Activated T-helper 9 cell treated with anti-CD3 and anti-CD28 coated beads, Interleukin-2, amount 50 U/mL, for 16 hours (primary cell): ENCODE data around the gene MAD1L1.

Experiments
- DNase-seq: peaks from one replicate; pipeline ENCODE4 v3.0.0-alpha.2; 2020; ENCODE audit warnings: low read depth

The MAD1L1 gene

GRCh38 chr7:1953199-1954190 is 279.2 kb downstream of the MAD1L1 start:
- no peak for DNase-seq

GRCh38 chr7:1952781-1953180 is 280.0 kb downstream of the MAD1L1 start:
- DNase-seq = no peak

DNA sequence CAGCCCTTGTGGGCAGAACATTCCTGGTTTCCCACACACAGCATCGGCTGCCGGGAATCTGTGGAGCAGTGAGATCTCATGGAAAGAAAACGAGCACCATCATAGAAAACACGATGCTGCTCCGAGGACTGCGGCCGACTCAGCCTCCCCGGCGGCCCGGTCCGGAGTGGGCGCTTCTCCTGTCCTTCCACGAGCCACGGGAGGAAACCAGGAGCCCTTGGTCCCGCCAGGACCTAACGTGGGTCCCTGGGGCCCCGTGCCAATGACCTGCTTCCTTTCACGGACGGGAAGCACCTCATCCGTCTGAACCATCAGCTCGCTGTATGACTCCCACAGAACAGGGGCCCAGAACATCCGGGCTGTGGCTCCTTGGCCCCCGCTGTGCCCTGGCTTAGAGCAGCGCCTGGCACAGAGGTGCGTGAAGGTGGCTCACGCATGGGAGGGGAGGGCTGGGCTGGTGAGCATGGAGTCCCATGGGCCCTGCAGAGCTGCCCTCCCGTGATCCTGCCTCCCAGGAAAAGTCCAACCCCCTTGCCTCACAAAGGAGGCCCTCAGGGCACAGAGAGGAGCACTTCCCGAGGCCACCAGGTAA is 280.5 kb downstream of the MAD1L1 start:
- no peak for DNase-seq

DNA sequence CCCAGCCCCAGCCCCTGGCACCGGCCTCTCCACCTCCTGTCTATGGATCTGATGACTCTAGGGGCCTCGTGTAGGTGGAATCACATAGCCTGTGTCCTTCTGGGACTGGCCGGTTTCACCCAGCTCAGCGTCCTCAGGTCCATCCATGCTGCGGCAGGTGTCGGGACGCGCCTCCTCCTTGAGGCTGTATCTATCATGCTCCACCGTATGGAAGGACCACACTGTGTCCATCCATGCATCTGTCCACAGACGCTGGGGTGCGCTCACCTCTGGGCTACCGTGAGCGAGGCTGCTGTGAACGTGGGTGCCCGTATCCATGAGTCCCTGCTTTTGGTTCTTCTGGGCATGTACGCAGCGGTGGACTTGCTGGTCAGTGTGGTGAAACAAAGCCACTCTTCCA is 281.1 kb downstream of the MAD1L1 start:
- no peak for DNase-seq

GRCh38 chr7:1951159-1951536 is 281.6 kb downstream of the MAD1L1 start:
- DNase-seq = no peak

- DNase-seq = no peak
These were observed 282.1 kb downstream of the MAD1L1 start for GRCh38 chr7:1950452-1951158.

- no peak for DNase-seq
These were observed 282.7 kb downstream of the MAD1L1 start for GRCh38 chr7:1950066-1950451.

- DNase-seq = no peak
These were observed 283.1 kb downstream of the MAD1L1 start for GRCh38 chr7:1949681-1950055.

- no peak for DNase-seq
These were observed 283.7 kb downstream of the MAD1L1 start for GRCh38 chr7:1948887-1949680.

DNA sequence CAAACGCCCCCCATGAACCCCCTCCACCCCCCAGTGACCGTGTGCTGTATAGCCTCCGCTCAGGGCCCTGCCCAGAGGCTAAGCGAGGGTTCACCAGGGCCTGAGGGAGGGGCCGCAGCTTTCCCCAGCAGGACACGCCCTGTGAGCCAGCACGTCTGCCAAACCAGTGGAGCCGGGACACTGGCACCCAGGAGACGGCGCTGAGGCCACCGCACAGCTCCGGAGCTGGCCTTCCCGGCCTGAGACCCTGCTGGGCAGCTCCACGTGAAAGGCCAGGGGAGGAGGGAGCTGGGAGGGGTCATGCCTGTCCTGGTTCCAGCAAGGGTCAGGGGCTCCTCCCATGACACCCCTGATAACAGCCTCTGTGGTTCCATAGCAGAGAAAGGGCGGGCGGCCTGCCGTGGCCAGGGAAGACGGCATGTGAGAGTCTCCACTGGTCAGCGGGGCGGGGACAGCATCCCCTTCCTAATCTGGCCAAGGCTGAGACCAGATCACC is 284.4 kb downstream of the MAD1L1 start:
- no peak for DNase-seq

DNA sequence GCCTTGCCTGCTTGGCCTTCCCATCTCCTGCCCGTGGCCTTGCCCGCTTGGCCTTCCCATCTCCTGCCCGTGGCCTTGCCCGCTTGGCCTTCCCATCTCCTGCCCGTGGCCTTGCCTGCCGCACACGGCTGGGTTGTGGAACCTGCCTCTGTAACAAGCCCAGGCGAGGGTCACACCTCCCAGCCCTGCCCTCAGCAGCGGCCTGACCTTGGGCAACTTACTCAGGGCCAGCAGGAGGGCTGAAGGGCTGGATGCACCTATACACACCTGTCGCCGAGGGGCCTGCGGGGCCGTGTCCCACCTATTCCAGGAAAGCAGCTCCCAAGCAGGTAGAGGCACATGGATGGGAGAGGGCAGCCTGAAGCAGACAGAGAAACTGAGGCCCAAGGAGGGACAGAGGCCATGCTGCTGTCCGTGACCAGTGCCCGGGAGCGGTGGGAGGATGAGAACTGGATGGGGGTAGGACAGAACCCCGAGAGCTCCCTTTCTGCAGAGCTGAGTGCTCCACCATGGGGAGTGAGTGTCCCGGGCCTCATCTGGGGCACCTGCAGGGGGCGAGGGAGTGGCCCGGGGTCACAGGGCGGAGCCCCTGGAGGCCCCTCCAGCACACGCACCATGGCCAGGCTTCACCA is 285.0 kb downstream of the MAD1L1 start:
- no peak for DNase-seq

DNA sequence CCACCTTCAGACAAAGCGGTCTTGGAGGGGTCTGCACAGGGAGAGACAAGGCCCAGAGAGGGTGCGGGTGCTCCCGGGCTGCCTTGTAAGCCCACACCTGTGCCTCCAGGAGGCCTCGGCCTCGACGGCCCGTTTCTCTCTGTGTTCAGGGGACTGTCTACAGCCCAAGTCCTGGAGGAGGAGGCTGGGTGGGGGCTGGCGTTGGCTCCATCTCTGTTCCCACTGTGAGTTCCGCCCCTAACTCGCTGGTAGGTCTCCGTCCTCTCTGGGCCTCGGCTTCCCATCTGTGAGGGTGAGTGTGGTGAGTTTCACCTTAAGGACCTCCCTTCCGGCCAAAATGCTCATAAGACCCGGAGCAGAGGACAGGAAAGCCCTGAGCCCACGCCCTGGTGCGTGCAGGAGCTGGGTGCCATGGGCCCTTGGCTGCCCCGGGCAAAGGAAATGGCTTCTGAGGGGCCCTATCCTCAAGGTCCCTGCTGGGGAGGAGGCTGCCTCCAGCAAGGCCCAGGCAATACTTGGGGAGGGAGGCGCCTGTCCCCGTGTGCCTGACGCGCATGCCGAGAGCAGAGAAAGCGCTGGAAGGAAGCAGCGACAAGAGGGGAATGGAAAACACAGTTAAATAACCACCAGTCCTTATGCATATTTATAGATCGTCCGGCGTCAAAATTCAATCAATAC is 285.8 kb downstream of the MAD1L1 start:
- DNase-seq = no peak

- no peak for DNase-seq
These were observed 286.5 kb downstream of the MAD1L1 start for GRCh38 chr7:1946025-1946772.

DNA sequence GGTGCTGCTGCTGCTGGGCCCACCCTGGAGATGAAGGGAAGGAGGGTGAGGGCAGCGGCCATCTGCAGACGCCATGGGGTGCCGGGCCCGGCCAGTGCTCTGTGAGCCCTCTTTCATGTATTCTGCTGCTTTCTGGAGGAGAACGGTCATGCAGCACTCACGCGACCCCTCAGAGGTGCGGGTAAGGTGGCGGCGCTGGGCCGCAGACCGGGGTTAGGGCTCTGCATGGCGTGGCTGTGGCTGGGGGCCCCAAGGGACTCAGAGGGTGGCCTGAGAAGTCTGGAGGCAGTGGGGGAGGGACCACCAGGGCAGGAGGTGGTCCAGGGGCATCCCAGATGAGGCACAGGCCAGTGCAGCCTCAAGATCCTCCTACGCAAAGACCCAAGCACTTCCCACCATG is 287.2 kb downstream of the MAD1L1 start:
- no peak for DNase-seq

DNA sequence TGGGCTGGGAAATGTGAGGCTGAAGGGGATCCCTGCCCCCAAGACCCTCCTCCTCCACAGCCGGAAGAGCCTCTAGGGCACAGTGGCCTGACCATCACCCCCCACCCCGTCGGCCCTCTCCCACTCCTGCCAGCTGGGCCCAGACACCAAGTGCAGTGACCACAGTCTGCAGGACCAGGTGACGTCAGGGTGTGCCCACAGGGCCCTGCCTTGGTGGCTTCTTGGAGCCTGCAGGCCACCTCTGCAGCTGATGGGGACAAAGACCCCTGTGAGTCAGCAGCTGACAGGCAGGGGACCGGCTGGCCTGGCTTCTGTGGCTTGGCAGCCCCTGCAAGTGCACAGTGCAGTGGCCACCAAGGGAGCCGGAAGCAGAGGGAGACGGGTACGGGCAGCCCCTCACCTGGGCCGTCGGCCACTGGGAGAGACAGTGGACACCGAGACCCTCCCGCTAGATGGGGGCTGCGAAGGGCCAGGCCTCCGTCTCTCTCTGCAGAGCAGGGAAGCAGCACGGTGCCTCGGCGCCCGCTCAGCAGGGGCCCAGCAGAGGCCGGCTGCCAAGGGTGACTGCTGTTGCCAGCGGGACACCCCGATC is 288.0 kb downstream of the MAD1L1 start:
- DNase-seq = no peak

- DNase-seq = no peak
These were observed 288.7 kb downstream of the MAD1L1 start for GRCh38 chr7:1943933-1944618.

DNA sequence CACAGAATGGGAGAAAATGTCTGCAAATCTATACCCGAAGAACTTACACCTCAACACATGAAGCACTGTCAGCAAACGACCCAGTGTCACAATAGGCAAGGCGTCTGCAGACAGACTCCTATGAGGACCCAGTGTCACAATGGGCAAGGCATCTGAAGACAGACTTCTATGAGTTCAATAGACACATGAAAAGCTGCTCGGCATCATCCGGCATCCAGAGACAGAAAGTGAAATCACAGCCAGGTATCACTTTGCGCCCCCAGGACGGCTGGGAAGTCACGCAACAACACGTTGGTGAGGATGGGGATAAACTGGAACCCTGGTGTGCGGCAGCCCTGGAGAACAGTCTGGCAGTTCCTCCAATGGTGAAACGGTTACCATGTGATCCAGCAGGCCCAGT is 289.4 kb downstream of the MAD1L1 start:
- no peak for DNase-seq

GRCh38 chr7:1942941-1943289 is 289.8 kb downstream of the MAD1L1 start:
- no peak for DNase-seq

DNA sequence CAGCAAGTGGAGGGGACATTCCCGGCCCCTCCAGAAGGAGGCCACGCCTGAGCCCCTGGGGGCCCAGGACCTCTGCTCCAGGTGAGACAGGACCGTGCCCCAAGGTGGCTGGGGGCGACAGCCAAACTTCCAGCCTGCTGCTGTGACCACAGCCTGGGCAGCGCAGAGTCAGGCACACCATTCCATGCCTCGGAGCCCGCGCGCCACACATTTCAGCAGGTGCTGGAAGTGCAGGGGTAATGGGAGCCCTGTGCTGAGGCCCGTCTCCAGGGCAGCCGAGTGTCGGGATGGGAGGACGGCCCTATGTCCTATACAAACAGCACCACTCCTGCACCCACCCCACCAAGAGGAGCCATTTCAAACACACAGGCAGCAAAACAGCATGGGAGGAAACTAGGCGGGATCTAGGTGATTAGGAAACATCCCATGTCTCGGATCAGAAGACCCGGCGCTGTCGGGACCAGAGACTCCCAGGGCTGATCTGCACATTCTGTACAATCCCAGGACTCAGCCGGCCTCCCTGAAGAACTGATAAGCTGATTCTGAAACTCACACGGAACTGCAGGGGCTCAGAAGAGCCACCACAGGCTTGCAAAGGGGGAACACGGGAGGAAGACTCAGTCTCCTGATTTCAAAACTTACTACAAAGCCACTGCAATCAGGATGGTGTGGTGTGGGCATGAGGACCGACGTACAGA is 290.4 kb downstream of the MAD1L1 start:
- DNase-seq = no peak
